Parathyroid adenoma (tissue), 2 donors: Measurements from ENCODE around the gene ELMOD3.
A peak's percentile ranks its signal among the peaks of the same experiment; 100 is the strongest.

Experiments
- H2AFZ ChIP-seq: fragments of 300-600 bp; sonication (generic); one replicate; pipeline ENCODE4 v1.7.0; 2017; ENCODE audit warnings: antibody characterized with exemption, mild to moderate bottlenecking
- H3K27ac ChIP-seq: fragments of 300-600 bp; sonication (generic); one replicate; pipeline ENCODE4 v1.7.0; 2017
- H3K27me3 ChIP-seq: fragments of 300-600 bp; sonication (generic); one replicate; pipeline ENCODE4 v1.7.0; 2017; ENCODE audit warnings: low read length; ENCODE audit not compliant: control insufficient read depth, insufficient read depth
- H3K36me3 ChIP-seq: fragments of 300-600 bp; sonication (generic); one replicate; pipeline ENCODE4 v1.7.0; 2017; ENCODE audit warnings: low read length; ENCODE audit not compliant: control insufficient read depth, insufficient read depth
- H3K4me1 ChIP-seq: fragments of 300-600 bp; sonication (generic); one replicate; pipeline ENCODE4 v1.7.0; 2017; ENCODE audit warnings: control low read depth
- H3K4me2 ChIP-seq: fragments of 300-600 bp; sonication (generic); one replicate; pipeline ENCODE4 v1.7.0; 2017; ENCODE audit warnings: low read length
- H3K4me3 ChIP-seq: fragments of 300-600 bp; sonication (generic); one replicate; pipeline ENCODE4 v1.7.0; 2017; ENCODE audit warnings: low read depth, low read length
- H3K79me2 ChIP-seq: fragments of 300-600 bp; sonication (generic); one replicate; pipeline ENCODE4 v1.7.0; 2017; ENCODE audit warnings: control low read depth
- H3K9ac ChIP-seq: fragments of 300-600 bp; sonication (generic); one replicate; pipeline ENCODE4 v1.7.0; 2017; ENCODE audit warnings: mild to moderate bottlenecking
- H3K9me3 ChIP-seq: fragments of 300-600 bp; sonication (generic); one replicate; pipeline ENCODE4 v1.7.0; 2017; ENCODE audit warnings: low read length; ENCODE audit not compliant: control insufficient read depth
- CTCF ChIP-seq: fragments of 300-600 bp; sonication (generic); IDR thresholded peaks from one replicate; pipeline ENCODE4 v1.7.0; 2017; ENCODE audit warnings: antibody characterized with exemption, mild to moderate bottlenecking
- donor health status: primary hyperparathyroidism.

ELMOD3 gene

GRCh38 chr2:85325466-85325811 lies 29.1 kb upstream of the ELMOD3 start:
- Histone ChIP-seq H3K4me3 (no peak overlapping the region), H3K27me3 (no peaks in the 10 kb centered on the region), H3K27ac (no peak overlapping the region), H3K36me3 (no peaks in the 10 kb centered on the region), H3K9me3 (no peaks in the 10 kb centered on the region), H3K9ac (no peak overlapping the region), H3K4me2 (peak overlapping the region; percentile 93), H2AFZ (no peak overlapping the region), H3K79me2 (peaks cover 28% of the 10 kb centered on the region), H3K4me1 (peaks cover 26% of the 10 kb centered on the region)
- TF ChIP-seq CTCF = no peak

DNA sequence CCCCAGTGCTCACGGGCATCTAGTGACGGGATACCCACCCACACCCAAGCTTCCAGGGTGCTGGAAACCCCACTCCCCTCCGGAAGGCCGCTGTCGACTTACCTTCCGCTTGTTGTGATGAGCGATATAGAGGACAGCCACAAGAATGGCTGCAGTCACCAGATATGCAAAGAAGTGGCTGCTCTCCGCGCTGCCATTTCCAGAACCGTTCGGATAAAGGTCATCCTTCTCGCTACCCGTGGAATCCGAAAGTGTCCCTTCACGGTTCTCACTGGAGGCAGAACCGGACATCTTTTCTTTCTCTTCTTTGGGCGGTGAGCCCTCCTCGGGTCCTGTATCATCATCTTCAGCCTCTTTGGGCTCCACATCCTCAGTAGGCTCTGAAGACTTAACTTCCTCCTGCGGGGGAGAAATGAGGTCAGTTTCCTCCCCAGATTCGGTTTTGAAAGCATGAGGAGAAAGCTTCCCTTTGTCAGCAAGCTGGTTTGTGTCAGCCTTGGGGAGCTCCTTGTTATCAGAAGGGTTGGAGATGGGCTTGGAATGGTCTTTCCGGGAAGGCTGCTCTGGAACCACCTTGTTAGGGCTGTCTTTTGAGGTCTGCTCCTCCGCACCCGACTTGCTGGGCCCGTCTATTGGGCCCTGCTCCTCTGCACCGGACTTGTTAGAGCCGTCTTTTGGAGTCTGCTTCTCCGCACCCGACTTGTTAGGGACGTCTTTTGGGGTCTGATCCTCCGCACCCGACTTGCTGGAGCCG lies 28.0 kb upstream of the ELMOD3 start:
- peak overlapping the region; percentile 95 for H3K27ac ChIP-seq
- peak overlapping the region; percentile 93 for H3K4me2 ChIP-seq
- H3K27me3 ChIP-seq = no peaks in the 10 kb centered on the region
- no peaks in the 10 kb centered on the region for H3K9me3 ChIP-seq
- H3K79me2 ChIP-seq = peaks cover 28% of the 10 kb centered on the region
- H2AFZ ChIP-seq = no peak overlapping the region
- H3K4me1 ChIP-seq = peaks cover 26% of the 10 kb centered on the region
- peak overlapping the region; percentile 96 for H3K4me3 ChIP-seq
- H3K9ac ChIP-seq = no peak overlapping the region
- TF ChIP-seq CTCF = no peak
- no peaks in the 10 kb centered on the region for H3K36me3 ChIP-seq

DNA sequence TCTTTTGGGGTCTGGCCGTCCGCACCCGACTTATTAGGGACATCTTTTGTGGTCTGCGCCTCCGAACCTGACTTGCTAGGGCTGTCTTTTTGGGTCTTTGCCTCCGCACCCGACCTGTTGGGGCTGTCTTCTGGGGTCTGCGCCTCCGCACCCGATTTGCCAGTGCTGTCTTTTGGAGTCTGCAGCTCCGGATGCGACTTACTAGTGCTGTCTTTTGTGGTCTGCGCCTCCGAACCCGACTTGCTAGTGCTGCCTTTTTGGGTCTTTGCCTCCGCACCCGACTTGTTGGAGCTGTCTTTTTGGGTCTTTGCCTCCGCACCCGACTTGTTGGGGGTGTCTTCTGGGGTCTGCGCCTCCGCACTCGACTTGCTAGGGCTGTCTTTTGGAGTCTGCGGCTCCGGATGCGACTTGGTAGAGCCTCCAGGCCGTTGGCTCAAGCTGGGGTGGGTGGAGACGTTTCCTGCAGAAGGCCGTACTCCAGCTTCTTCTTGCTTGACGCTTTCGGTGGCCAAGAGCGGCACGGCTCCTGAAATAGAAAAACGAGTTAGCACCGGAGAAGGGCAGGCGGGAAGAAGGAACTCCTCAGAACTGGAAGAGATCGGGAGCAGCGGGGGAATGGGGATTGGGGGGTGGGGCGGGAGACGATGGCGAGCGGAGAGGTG lies 27.3 kb upstream of the ELMOD3 start:
- Histone ChIP-seq H3K4me3 (peak overlapping the region; percentile 96), H3K36me3 (no peaks in the 10 kb centered on the region), H3K27ac (peak overlapping the region; percentile 95), H2AFZ (peak overlapping the region; percentile 95), H3K9me3 (no peaks in the 10 kb centered on the region), H3K4me2 (peak overlapping the region; percentile 93), H3K4me1 (peaks cover 26% of the 10 kb centered on the region), H3K79me2 (peaks cover 26% of the 10 kb centered on the region), H3K27me3 (no peaks in the 10 kb centered on the region), H3K9ac (no peak overlapping the region)
- no peak for TF ChIP-seq CTCF

- Histone ChIP-seq H3K4me1 (peaks cover 26% of the 10 kb centered on the region), H3K79me2 (peaks cover 21% of the 10 kb centered on the region), H3K27ac (peak within 1 kb of the TSS; percentile 95), H2AFZ (peak within 1 kb of the TSS; percentile 95), H3K9me3 (no peaks in the 10 kb centered on the region), H3K4me2 (peak within 1 kb of the TSS; percentile 93), H3K9ac (peak within 1 kb of the TSS; percentile 77), H3K4me3 (peak within 1 kb of the TSS; percentile 96), H3K36me3 (no peaks in the 10 kb centered on the region), H3K27me3 (no peaks in the 10 kb centered on the region)
- no peak for TF ChIP-seq CTCF
These were observed 26.5 kb upstream of the ELMOD3 start, which contains the start of gene TGOLN2 for GRCh38 chr2:85327822-85328617. TGOLN2 (minus strand) TSS chr2:85327989; CDS start chr2:85327962, 27 bp downstream.
